ENCODE measurements around the gene AFAP1. TPM values are rescaled to one million over a fixed set of nuclear protein-coding genes. Genes with fewer than 3 reads are reported as not detected.

AFAP1 gene
- total RNA-seq, 1 experiment from 2014 or later = 42.1 TPM

- no peaks in the 10 kb centered on the region for H4K20me1 ChIP-seq (ENCODE audit: low read length)
- intact Hi-C loops (cut with micrococcal nuclease) = no loop called here
- no peaks in the 10 kb centered on the region for H3F3A ChIP-seq (ENCODE audit: low read length, unreplicated experiment)
- ChIA-PET CTCF (no interaction called here), POLR2A (ENCODE audit: unreplicated experiment) (no interaction called here)
- no peaks in the 10 kb centered on the region for H3K79me2 ChIP-seq (ENCODE audit: low read length)
- H3K27ac ChIP-seq (ENCODE audit: low read length) = no peak overlapping the region
- no peaks in the 10 kb centered on the region for H3K27me3 ChIP-seq (ENCODE audit: low read length)
- H3K9ac ChIP-seq (ENCODE audit: low read length) = no peak overlapping the region
- H3K4me1 ChIP-seq (ENCODE audit: insufficient read depth, low read length) = 0 out of 2 replicates have a peak, but pooled peaks cover 3% of the 10 kb centered on the region
- no peaks in the 10 kb centered on the region for H3K9me2 ChIP-seq (replicated peaks; ENCODE audit: low read length)
- no peak overlapping the region for H3K4me2 ChIP-seq (ENCODE audit: low read length)
- H3K36me3 ChIP-seq (ENCODE audit: low read depth, low read length) = no peaks in the 10 kb centered on the region
- ATAC-seq (no peak), DNase-seq (no peak)
- no peak overlapping the region for H2AFZ ChIP-seq (ENCODE audit: low read length)
- H3K9me3 ChIP-seq (ENCODE audit: low read length) = no peaks in the 10 kb centered on the region
- no TSS peak for BruUV-seq (replicated peaks)
- no peak for TF ChIP-seq CTCF (conservative IDR thresholded peaks at IDR 0.05; ENCODE audit: low read depth, low read length)
- TF ChIP-seq EZH2phosphoT487 (IDR thresholded peaks at IDR 0.05; ENCODE audit: borderline replicate concordance, low read length) = no peak
- TF ChIP-seq EZH2 (IDR thresholded peaks at IDR 0.05; ENCODE audit: low read length, unreplicated experiment) = no peak
- H3K4me3 ChIP-seq (ENCODE audit: low read length) = no peak overlapping the region
These were observed 221.6 kb downstream of the AFAP1 start for GRCh38 chr4:7717946-7718490.

- DNase-seq (no peak), ATAC-seq (no peak)
- TF ChIP-seq EZH2 (IDR thresholded peaks at IDR 0.05; ENCODE audit: low read length, unreplicated experiment) (no peak), CTCF (conservative IDR thresholded peaks at IDR 0.05; ENCODE audit: low read depth, low read length) (no peak), EZH2phosphoT487 (IDR thresholded peaks at IDR 0.05; ENCODE audit: borderline replicate concordance, low read length) (no peak)
- no peak overlapping the region for H3K9ac ChIP-seq (ENCODE audit: low read length)
- no peaks in the 10 kb centered on the region for H3K27me3 ChIP-seq (ENCODE audit: low read length)
- H3K9me3 ChIP-seq (ENCODE audit: low read length) = no peaks in the 10 kb centered on the region
- H3K27ac ChIP-seq (ENCODE audit: low read length) = no peak overlapping the region
- H3F3A ChIP-seq (ENCODE audit: low read length, unreplicated experiment) = no peaks in the 10 kb centered on the region
- no peaks in the 10 kb centered on the region for H4K20me1 ChIP-seq (ENCODE audit: low read length)
- H2AFZ ChIP-seq (ENCODE audit: low read length) = no peak overlapping the region
- H3K9me2 ChIP-seq (replicated peaks; ENCODE audit: low read length) = no peaks in the 10 kb centered on the region
- no TSS peak for BruUV-seq (replicated peaks)
- H3K4me2 ChIP-seq (ENCODE audit: low read length) = no peak overlapping the region
- POLR2A ChIA-PET (ENCODE audit: unreplicated experiment) = no interaction called here
- no peak overlapping the region for H3K4me3 ChIP-seq (ENCODE audit: low read length)
- no peaks in the 10 kb centered on the region for H3K4me1 ChIP-seq (ENCODE audit: insufficient read depth, low read length)
- no peaks in the 10 kb centered on the region for H3K36me3 ChIP-seq (ENCODE audit: low read depth, low read length)
- CTCF ChIA-PET = no interaction called here
- no peaks in the 10 kb centered on the region for H3K79me2 ChIP-seq (ENCODE audit: low read length)
- intact Hi-C loops (cut with micrococcal nuclease) = no loop called here
These were observed 222.5 kb downstream of the AFAP1 start for GRCh38 chr4:7717161-7717560.

- no TSS peak for BruUV-seq (replicated peaks)
- ChIA-PET POLR2A (ENCODE audit: unreplicated experiment) (no interaction called here), CTCF (no interaction called here)
- H3K4me1 ChIP-seq (ENCODE audit: insufficient read depth, low read length) = no peaks in the 10 kb centered on the region
- no peaks in the 10 kb centered on the region for H3F3A ChIP-seq (ENCODE audit: low read length, unreplicated experiment)
- H4K20me1 ChIP-seq (ENCODE audit: low read length) = no peaks in the 10 kb centered on the region
- no peaks in the 10 kb centered on the region for H3K9me3 ChIP-seq (ENCODE audit: low read length)
- H3K79me2 ChIP-seq (ENCODE audit: low read length) = no peaks in the 10 kb centered on the region
- intact Hi-C loops (cut with micrococcal nuclease) = no loop called here
- no peaks in the 10 kb centered on the region for H3K27me3 ChIP-seq (ENCODE audit: low read length)
- ATAC-seq = no peak
- H3K9ac ChIP-seq (ENCODE audit: low read length) = no peak overlapping the region
- DNase-seq = no peak
- H3K4me2 ChIP-seq (ENCODE audit: low read length) = no peak overlapping the region
- no peaks in the 10 kb centered on the region for H3K36me3 ChIP-seq (ENCODE audit: low read depth, low read length)
- no peak overlapping the region for H2AFZ ChIP-seq (ENCODE audit: low read length)
- TF ChIP-seq EZH2 (IDR thresholded peaks at IDR 0.05; ENCODE audit: low read length, unreplicated experiment) (no peak), EZH2phosphoT487 (IDR thresholded peaks at IDR 0.05; ENCODE audit: borderline replicate concordance, low read length) (no peak), CTCF (conservative IDR thresholded peaks at IDR 0.05; ENCODE audit: low read depth, low read length) (no peak)
- H3K27ac ChIP-seq (ENCODE audit: low read length) = no peak overlapping the region
- H3K4me3 ChIP-seq (ENCODE audit: low read length) = no peak overlapping the region
- no peaks in the 10 kb centered on the region for H3K9me2 ChIP-seq (replicated peaks; ENCODE audit: low read length)
These were observed 223.5 kb downstream of the AFAP1 start for GRCh38 chr4:7716010-7716721.
